Amniotic epithelial cell (primary cell): Measurements from ENCODE around the gene COL4A2.

ENCODE experiments used
- DNase-seq: peaks from one replicate; pipeline ENCODE4 v3.0.0-alpha.2; 2010; ENCODE audit warnings: low read depth

COL4A2 gene

GRCh38 chr13:110455444-110455843, 148.4 kb downstream of the COL4A2 start:
- no peak for DNase-seq

- peak; percentile 72 for DNase-seq
Observed at GRCh38 chr13:110455941-110456340, 148.9 kb downstream of the COL4A2 start.

DNA sequence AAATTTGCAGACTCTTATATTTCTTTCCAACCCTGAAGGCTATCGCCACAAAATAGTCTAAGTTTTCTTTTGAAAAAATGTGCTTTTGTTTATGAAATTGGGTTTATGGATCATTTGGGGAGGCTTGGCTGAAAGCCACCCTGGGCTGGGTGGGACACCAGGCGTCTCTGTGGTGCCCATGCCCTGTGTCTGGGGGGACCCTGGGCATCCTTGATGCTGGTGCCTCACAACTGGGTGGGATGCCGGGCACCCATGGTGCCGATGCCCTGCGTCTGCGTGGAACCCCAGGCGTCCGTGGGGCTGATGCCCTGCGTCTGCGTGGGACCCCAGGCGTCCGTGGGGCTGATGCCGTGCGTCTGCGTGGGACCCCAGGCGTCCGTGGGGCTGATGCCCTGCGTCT, 149.5 kb downstream of the COL4A2 start:
- DNase-seq: no peak

- no peak for DNase-seq
Observed at GRCh38 chr13:110457361-110457760, 150.3 kb downstream of the COL4A2 start.

- DNase-seq: no peak
Observed at GRCh38 chr13:110458017-110458416, 150.9 kb downstream of the COL4A2 start.

DNA sequence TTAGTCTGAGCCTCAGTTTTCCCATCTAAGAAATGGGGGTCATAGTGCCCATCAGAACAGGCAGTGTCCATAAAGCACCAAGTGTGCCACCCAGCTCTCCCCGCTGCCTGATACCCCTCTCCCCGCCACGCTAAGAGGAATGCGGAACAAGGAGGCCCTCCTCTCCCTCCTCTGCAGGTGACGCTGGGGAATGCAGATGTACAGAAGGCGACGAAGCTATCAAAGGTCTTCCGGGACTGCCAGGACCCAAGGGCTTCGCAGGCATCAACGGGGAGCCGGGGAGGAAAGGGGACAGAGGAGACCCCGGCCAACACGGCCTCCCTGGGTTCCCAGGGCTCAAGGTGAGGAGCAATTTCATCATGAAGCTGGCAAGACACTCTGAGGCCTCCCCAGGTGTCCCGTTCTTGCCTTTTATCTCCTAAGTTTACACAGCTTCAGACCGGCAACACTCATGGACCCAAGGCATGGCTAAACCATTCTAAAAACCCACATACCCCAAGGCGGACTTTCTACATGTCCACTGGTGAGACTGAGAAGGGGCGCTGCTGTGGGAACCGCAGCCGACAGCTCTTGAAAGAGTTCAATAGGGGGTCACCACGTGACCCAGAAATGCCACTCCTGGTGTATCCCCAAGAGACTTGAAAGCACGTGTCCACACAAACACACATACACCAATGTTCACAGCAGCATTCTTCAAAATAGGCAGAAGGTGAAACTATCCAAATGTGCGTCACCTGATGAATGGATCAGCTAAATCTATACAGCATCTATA, 151.7 kb downstream of the COL4A2 start:
- no peak for DNase-seq

DNA sequence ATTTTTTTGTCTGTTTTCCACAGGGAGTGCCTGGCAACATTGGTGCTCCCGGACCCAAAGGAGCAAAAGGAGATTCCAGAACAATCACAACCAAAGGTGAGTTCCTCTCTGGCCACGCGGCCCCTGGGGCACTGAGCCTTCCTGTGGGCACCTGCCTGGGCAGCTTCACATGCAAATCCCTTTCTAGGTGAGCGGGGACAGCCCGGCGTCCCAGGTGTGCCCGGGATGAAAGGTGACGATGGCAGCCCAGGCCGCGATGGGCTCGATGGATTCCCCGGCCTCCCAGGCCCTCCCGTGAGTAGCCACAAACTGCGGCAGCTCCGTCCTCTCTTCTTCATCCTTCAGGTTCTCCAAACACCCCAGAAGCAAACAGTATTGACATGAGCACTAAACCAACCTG, 155.0 kb downstream of the COL4A2 start:
- DNase-seq: no peak

GRCh38 chr13:110463156-110463555, 156.1 kb downstream of the COL4A2 start:
- DNase-seq: no peak

DNA sequence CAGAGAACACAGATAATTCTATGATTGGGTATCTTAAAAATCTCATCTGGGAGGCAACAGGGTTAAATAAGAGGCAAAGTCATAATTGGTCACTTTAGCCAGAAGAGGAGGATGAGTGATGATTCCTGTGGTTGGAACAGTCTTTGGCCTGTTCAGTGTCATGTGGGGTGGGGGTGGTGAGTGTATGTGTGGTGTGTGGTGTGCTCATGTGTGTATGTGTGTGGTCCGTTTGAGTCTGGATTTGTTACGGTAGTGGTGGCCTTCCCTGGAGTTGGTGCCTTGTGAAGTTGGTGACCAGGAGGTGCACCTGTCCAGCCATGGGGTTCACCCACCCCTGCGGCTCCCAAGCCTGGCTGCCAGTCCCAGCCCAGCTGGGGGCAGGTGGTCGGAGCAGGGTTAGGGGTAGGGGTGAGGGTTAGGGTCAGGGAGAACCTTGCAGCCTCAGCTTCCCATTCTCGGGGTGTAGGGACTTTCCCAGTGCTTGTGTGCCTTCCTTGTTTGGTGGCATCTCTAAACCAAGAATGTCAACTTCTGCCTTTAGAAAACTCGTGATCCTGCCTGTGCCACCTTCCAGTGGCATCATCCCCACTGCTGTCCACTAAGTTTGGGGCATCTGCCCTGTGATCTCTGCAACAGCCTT, 156.9 kb downstream of the COL4A2 start:
- peak; percentile 69 for DNase-seq

GRCh38 chr13:110464556-110465333, 157.7 kb downstream of the COL4A2 start:
- DNase-seq: no peak

DNA sequence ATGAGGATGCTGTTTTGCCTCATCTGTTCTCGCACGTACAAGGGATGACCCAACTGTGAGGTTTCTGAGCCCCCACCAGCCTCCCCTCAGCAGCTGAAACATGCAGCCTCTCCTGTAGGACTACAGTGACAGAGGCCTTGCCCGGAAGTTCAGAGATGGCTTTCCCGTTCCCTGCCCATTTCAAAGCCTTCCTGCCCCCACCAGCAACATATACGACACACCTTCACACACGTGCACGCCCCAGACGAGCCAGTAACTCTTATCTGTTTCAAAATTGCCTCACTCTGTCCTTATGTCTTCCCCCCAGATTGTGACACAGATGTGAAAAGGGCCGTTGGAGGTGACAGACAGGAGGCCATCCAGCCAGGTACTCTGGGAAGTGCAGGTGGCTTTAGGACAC, 158.6 kb downstream of the COL4A2 start:
- no peak for DNase-seq

DNA sequence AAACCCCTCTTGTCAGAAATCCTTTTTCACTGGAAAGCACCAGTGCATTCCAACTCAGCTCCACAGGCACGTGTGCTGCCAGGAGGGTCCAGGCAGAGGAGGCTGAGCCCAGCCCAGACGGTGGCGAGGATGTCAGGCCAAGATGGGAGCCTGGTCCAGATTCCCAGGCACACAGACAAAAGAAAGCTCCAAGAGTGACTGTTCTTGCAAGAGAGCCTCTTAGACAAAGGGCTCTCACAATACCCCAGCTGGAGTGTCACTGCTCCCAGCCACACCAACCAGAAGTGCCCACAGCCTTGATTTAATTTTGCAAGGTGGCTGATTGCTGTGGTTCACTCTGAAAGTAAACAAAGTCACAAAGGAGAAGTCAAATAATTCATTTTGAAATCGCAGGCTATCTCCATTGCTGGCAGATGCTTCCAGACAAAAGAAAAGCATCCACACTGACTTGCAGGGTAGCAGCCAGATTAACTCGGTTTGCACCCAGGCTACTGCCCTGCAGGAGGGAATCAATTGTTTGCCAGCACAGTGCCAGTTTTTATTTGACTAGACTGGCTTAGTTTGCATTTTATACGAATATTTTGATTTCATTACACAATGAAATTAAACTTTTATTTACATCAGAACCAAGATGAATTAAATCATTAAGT, 159.3 kb downstream of the COL4A2 start:
- no peak for DNase-seq

GRCh38 chr13:110467516-110468110, 160.5 kb downstream of the COL4A2 start:
- DNase-seq: no peak

DNA sequence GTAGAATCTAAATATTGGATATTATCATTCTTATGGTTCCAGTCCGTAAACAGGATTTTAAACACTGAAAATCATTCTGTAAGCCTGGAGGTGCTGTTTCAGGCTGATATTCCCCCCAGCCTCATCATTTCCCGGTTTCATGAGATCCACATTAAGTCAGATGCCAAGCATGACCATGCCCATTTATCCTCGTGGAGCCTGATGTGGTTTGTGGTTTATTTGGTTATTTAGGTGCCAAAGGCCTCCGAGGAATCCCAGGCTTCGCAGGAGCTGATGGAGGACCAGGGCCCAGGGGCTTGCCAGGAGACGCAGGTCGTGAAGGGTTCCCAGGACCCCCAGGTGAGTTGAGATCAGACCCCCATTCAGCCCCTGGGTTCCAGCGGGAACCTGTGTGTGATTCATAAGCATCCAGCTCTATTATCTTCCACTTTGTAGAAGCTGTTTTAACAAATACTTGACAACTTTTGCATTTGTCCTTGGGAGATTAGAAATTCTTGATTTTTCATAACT, 162.0 kb downstream of the COL4A2 start:
- no peak for DNase-seq

DNA sequence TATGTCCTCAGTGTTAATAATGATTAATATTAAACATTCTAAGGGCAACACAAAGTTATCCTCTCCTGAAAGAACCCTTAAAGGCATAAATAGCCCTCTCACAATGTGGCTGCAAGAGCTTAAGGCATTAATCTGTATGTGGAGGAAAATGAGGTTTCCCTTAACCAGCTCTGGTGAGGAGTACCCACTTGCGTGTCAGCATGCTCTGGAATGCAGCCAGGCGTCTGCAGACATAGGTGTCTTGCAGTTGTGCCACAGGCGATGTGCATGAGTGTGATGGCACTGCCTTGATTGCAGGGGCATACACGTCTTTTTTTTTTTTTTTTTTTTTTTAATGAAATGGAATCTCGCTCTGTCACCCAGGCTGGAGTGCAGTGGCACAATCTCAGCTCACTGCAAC, 162.5 kb downstream of the COL4A2 start:
- DNase-seq: no peak

DNA sequence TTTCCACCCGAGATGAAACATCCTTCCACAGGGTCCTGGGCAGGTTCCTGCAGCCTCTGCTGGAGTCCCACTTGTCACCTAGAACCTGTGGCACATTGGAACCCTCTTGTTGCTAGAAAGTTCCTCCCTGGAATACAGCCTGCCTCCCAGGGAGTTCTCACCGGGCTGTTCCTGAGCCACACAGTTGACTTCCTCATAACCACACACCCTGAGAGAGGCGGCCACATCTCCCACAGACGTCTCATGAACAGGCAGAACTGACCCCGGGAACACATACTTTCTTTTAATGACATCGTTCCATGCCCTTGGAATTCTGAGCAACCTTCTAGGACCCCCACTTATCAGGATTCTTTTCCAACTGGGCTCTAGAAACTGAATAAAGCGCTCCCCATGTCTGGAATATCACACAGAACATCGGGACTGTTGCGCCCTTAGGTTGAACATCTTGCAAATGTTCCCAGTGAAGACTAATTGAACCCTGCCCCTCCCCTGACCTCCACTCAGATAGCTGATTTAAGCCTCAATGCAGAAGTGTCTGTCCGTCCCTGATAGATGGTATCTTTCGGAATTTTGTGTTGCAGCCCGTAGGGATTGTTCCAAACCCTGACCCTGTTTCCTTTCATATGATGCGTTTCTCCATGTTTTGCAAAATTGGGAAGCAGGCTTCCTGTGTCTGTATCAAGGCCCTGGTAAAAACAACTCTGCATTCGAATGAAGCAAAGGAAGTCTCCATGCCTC, 163.4 kb downstream of the COL4A2 start:
- no peak for DNase-seq

- no peak for DNase-seq
Observed at GRCh38 chr13:110471156-110471832, 164.2 kb downstream of the COL4A2 start.

DNA sequence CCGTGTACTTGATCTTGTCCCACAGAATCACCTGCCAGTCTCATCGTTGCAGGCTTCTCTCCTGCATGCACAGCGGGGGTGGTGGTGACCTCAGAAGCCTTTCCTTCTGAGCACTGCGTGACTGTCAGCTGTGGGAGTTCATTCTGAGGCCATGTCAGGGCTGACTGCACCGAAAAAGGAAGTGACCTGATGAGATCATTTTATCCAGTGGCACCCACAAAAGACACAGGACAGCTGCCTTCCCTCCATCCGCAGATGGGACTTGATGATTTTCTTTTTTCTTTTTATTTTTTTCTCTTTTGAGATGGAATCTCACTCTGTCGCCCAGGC, 164.7 kb downstream of the COL4A2 start:
- DNase-seq: no peak

GRCh38 chr13:110472904-110473563, 165.9 kb downstream of the COL4A2 start:
- no peak for DNase-seq

GRCh38 chr13:110474713-110475112, 167.6 kb downstream of the COL4A2 start:
- DNase-seq: no peak
